CD4-positive, alpha-beta T cell treated with Interleukin-6 for 4 hours (primary cell): Measurements from ENCODE around the gene MXD3.
"Not testable (repeated sequence)": the region's sequence is repeated elsewhere in the genome, so short reads cannot be mapped to it uniquely, and the experiment has no call there.

Experiments
- DNase-seq: peaks from one replicate; pipeline ENCODE4 v3.0.0-alpha.2; 2020; ENCODE audit warnings: mixed read lengths

MXD3 gene

DNA sequence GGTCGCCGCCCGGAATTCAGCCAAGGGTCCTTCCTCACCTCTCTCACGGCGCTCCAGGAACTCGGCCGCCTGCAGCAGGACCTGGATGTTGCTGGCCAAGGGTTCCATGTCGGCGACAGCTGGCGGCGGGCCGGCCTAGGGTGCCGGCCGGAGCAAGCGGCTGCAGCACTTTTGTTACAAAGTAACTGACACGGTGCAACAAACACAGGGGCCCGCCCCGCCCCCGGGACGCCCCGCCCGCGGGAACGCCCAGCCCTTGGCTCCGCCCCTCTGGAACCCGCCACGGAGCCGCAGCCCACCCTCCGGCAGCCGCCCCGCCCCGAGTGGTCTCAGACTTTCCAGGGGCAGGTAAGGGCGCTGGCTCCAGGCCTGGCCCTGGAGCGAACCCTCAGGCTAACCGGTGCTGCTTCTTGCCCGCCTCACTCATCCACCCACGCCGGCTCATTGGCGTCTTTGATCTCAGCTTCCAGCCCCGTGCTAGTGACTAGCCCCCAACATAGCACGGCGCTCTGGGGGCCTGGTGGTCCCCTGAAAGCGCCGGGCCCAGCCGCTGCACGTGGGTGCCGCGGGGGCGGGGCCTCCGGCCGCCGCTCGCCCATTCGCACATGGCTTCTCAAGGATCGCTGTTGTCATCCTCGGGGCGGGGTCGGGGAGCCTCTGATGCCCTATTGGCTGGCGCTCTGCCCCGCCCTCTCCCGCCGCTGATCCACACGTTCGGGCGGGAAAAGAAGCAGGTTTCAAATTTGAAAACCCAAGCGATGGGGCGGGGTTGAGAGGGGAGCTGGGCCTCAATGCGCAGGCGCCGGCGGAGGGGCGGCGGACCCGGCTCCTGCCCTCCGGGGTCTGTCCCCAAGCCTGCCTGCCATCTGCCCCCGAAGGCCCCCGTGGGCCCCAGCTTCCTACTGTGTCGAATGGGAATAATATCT, at the start of gene MXD3:
TSS of gene MXD3 (minus strand) at position 176 of the 926 bp plus-strand sequence. CDS start at position 108, 68 bp downstream.
- peak; percentile 98 for DNase-seq

DNA sequence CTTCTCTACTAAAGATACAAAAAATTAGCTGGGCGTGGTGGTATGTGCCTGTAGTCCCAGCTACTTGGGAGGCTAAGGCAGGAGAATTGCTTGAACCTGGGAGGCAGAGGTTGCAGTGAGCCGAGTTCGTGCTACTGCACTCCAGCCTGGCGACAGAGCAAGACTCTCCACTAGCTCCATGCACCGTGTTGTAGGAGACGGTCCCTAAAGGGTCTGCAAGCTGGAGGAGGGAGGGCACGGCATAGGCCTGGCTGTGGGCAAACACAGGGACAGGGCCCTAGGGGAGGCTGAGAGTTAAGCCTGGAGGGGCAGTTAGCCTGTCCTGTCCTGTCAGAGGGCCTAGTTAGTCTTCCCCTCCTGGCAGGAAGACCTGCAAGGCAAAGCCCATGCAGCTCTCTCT, 49.0 kb upstream of the MXD3 start:
- not testable (repeated sequence) for DNase-seq

GRCh38 chr5:177359860-177360259, 48.2 kb upstream of the MXD3 start:
- no peak for DNase-seq

GRCh38 chr5:177359451-177359851, 47.8 kb upstream of the MXD3 start:
- no peak for DNase-seq

DNA sequence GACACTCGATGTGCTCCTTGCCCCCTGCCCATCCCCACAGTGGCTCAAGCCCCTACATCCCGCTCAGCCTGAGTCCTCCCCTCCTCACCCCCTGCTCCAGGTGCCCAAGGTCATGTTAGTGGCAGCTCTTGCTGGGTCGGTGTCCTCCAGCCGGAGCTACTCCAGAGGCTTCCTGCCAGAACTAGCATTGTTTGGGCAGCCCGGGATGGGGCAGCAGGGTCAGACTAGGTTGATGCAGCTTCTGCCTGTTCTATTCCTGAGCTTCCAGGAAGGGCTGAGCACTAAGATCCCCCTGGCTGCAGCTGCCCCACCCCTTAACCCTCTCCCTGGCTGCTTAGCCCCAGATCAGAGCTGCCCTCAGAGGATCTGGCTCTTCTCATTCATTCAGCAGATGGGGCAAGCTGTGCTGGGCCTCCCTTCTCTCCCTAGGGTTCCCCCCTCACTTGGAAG, 46.7 kb upstream of the MXD3 start:
- DNase-seq: no peak

- peak; percentile 81 for DNase-seq
These were observed 46.0 kb upstream of the MXD3 start, which contains the start of gene RGS14 for GRCh38 chr5:177357459-177358351. Gene RGS14 (plus strand): TSS chr5:177357924. CDS start chr5:177358025, 101 bp downstream.

GRCh38 chr5:177357146-177357458, 45.4 kb upstream of the MXD3 start:
- no peak for DNase-seq

DNA sequence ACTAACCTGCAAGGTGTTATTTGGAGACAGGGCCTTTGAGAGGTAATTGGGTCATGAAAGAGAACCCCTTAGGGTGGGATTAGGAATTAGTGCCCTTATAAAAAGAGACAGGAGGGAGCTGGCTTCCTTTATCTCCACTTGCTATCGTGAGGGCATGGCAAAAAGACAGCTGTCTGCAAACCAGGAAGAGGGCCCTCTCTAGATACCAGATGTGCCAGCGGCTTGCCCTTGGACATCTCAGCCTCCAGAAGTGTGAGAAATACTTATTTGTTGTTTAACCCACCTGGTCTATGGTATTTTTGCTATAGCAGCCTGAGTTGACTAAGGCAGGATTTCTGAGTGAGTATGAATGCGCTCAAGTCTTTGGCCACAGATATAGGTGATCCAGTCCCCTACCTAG, 45.0 kb upstream of the MXD3 start:
- DNase-seq: no peak

GRCh38 chr5:177355868-177356168, 44.1 kb upstream of the MXD3 start:
- no peak for DNase-seq

GRCh38 chr5:177355162-177355867, 43.6 kb upstream of the MXD3 start:
- DNase-seq: no peak

DNA sequence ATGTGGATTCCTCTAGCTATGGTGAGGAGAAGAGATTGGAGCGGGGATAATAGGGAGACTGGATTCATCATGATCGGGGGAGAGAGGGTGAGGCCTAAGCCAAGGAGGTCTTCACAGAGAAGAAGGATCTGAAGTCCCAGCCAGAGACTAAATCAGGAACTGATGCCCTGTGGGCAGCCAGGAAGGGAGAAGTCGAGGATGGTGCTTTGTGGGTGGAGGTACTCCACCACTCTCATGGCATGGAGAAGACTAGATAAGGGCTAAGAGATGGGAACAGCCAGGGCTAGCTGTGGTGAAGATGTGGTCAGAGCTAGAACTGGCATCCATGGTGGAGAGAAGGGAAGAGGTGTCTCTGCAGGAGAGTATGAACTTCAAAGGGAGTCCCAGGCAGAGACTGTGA, 43.0 kb upstream of the MXD3 start:
- no peak for DNase-seq

DNA sequence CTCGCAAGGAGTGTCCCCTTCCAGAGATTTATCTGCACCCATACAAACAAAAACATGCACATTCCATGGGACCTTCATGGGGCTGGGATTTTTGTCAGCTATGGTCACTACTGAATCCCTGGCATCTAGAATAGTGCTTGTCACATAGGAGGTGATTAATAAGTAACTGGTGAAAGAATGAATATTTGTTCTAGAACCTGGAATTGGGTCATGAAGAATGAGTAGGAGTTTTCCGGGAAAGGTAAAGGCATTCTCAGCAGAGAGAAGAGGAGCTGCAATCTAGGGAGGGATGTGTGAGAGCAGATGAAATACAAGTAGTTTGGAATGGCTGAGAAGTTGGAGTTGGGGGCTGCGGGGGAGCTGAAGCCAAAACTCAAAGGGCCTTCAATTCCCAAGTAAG, 42.6 kb upstream of the MXD3 start:
- DNase-seq: no peak

DNA sequence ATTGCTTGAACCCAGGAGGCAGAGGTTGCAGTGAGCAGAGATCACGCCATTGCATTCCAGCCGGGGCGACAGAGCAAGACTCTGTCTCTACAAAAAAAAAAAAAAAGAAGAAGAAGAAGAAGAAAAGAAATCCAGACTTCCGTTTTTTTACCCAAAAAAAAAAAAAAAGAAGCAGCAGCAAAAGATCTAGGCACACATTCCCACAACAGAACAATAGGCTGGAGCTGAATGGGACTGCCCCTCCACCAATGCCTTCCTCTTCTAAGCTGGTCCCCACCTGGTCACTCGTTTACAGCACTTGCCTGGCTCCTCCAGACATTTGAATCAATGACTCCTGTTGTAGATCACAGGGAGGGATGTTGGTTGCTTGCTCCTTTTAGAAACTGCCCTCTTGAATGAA, 41.4 kb upstream of the MXD3 start:
- no peak for DNase-seq

DNA sequence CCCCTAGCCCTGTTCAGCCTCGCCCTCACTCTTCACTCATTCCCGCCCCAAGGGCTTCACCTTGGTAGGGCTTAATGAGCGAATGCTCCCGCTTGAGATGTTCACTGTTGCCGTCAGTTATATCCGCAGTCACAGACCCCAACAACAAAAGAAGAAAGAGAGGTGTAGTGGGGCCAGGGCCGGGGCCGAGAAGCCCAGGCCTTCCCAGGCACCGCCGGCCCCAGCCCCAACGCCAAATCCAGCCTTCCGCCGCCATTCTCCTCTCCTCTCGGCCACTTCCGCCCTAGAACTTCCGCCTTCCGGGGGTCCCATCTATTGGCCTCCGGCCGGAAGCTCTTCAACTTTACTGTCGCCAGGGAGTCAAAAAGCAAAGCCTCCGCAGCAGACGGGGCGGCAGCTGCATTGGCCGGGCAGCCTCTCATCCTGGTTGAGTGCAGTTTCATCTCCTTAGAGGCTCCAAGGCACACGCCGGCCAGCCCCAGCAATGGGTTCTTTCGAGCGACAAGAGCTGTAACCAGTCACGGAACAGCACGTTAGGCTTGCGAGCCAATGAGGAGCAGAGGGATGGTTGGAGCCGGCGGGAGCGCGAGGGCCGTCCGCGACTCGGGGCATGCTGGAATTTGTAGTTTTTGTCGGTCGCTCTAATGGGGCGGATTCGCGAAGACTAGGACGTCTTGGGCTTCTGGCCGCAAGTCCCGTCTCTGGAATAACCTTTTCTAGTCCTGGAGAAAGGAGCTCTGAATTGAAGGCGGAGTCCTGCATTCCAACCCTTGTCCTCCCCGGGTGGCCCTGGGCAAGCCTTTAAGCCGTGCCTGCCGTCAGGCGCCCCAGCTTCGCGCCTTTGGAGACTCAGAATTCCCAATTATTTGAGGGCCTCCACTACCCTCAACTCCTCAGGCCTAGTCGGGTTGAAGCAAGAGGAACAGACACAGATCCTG, 40.0 kb upstream of the MXD3 start, which contains the start of gene LMAN2:
TSS of gene LMAN2 (minus strand) at position 277 of the 938 bp plus-strand sequence. CDS start at position 256, 21 bp downstream.
- peak; percentile 92 for DNase-seq

- no peak for DNase-seq
These were observed 39.2 kb upstream of the MXD3 start for GRCh38 chr5:177350776-177351391.

DNA sequence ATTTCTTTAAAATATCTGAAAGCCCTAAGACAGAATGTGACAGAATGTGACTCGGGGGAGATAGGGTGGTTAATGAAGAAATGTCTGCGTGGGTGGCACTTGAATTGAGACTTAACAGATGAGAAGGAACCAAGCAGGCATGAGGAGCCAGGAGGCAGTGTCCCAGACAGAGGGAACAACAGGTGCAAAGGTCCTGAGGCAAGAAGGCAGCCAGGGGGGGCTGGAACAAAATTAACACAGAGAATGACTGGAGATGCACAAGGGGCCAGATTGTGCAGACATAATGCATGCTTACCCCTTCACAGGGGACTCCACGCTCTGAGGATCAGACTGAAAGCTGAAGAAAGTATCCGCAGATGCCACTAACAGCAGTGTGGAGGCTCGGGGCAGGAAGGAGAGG, 38.1 kb upstream of the MXD3 start:
- DNase-seq: no peak

GRCh38 chr5:177349362-177349647, 37.6 kb upstream of the MXD3 start:
- no peak for DNase-seq

DNA sequence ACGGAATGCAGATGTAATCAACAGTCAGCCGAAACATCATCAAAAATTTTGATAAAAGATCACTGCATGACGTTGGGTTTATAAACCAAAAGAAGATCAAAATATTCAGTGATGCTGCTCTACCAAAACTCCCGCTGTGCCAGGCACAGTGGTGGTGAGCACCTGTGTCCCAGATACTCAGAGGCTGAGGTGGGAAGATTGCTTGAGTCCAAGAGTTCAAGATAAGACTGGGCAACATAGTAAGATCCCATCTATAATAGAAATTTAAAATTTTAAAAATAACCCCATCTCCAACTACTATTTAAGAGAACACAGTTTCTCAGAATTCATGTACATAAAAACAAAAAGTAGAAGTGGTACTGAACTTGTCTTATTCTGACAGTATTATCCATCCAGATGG, 36.0 kb upstream of the MXD3 start:
- DNase-seq: no peak

DNA sequence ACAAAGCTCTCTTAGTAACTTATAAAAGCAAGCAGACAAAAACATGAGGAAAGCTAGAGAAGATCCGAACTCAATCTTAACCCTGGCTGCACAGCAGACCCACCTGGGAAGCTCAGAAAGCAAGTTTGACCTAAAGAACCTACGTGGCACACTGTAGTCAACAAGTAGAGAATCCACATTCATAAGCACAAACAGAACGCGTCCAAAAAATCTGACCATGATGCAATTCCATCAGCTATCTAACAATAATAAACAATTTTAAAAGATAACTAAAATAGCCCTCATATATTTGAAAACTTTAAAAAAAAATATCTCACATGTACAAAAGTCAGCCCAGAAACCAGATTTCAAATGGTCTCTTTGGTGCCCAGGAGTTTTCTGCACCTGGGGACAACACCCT, 35.1 kb upstream of the MXD3 start:
- no peak for DNase-seq

DNA sequence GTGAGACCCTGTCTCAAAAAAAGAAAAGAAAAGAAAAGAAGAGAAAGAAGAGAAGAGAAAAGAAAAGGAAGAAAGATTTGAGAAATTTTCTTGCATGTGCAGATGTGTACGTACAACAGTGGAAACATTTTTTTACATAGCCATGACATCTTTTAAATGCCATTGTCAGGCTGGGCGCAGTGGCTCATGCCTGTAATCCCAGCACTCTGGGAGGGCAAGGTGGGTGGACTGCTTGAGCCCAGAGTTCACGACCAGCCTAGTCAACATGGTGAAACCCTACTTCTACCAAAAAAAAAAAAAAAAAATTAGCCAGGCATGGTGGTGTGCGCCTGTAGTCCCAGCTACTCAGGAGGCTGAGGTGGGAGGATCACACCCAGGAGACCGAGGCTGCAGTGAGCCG, 33.2 kb upstream of the MXD3 start:
- no peak for DNase-seq

DNA sequence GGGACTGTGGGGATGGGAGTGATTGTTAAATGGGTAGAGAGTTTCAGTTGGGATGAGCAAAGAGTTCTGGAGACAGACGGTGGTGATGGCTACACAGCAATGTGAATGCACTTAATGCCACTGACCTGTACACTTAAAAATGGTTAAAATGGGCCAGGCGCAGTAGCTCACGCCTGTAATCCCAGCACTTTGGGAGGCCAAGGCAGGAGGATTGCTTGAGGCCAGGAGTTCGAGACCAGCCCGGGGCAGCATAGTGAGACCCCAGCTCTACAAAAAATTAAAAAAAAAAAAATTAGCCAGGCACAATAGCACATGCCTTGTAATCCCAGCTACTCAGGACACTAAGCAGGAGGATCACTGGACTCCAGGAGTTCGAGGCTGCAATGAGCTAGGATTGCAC, 32.1 kb upstream of the MXD3 start:
- no peak for DNase-seq

- not testable (repeated sequence) for DNase-seq
These were observed 31.3 kb upstream of the MXD3 start for GRCh38 chr5:177343000-177343399.
